Lung (tissue), 12 donors: ENCODE results near the gene NUCB2. TPM values are rescaled to one million over a fixed set of nuclear protein-coding genes. Genes with fewer than 3 reads are reported as not detected.
A peak's percentile ranks its signal among the peaks of the same experiment; 100 is the strongest.

ENCODE experiments used
- ATAC-seq: fragments of 200-7000 bp; cut with Tn5 transposase; one replicate; pipeline ENCODE4 v1.9.1; 2020; ENCODE audit warnings: moderate number of reproducible peaks; ENCODE audit not compliant: insufficient read depth, low FRiP score
- DNase-seq, 3 donors: peaks; one replicate each; pipeline ENCODE4 v3.0.0-alpha.2; 2013 to 2017
- H3K27ac ChIP-seq, 2 donors: one replicate each; pipeline ENCODE4 v1.5.1; 2013; ENCODE audit warnings: mild to moderate bottlenecking in 2 of 2, moderate library complexity in 2 of 2, control low read depth in 1 of 2, inconsistent platforms in 1 of 2, low read depth in 1 of 2, low read length in 1 of 2
- H3K27me3 ChIP-seq, 3 donors: one replicate each; pipeline ENCODE4 v1.5.1; 2013; ENCODE audit warnings: low read length in 2 of 3; ENCODE audit not compliant: control insufficient read depth in 3 of 3, insufficient read depth in 3 of 3
- H3K36me3 ChIP-seq, 4 donors: one replicate each; pipeline ENCODE4 v1.5.1; 2013; ENCODE audit warnings: low read length in 4 of 4, mild to moderate bottlenecking in 1 of 4, moderate library complexity in 1 of 4; ENCODE audit not compliant: control insufficient read depth in 4 of 4, insufficient read depth in 4 of 4
- H3K4me1 ChIP-seq, 5 donors: one replicate each; pipeline ENCODE4 v1.5.1; 2013; ENCODE audit warnings: low read length in 5 of 5, mild to moderate bottlenecking in 2 of 5, moderate library complexity in 1 of 5; ENCODE audit not compliant: control insufficient read depth in 5 of 5, insufficient read depth in 5 of 5
- H3K4me3 ChIP-seq: one replicate; pipeline ENCODE4 v1.5.1; 2013; ENCODE audit warnings: mild to moderate bottlenecking, control low read depth, moderate library complexity
- H3K9ac ChIP-seq, 2 donors: one replicate each; pipeline ENCODE4 v1.5.1; 2013; ENCODE audit warnings: low read length in 2 of 2, control low read depth in 1 of 2; ENCODE audit not compliant: insufficient read depth in 1 of 2
- H3K9me3 ChIP-seq, 4 donors: one replicate each; pipeline ENCODE4 v1.5.1; 2013; ENCODE audit warnings: low read length in 3 of 4, mild to moderate bottlenecking in 1 of 4, moderate library complexity in 1 of 4; ENCODE audit not compliant: control insufficient read depth in 4 of 4, insufficient read depth in 3 of 4
- WGBS, 2 donors: extraction: QIAGEN DNeasy Blood & Tissue Kit; methylation state at CpG; one replicate each; pipeline ENCODE4 v1.1.7; 2013; 5-methylcytosine and 5-hydroxymethylcytosine counted together
- polyA plus RNA-seq, 2 donors: library from polyadenylated mRNA; stranded (reverse); fragments of 200-250 nt; gene quantifications; one replicate each; pipeline ENCODE4 v1.2.1, GENCODE V29; 2013
- total RNA-seq, 2 donors: library from RNA; depleted of rRNA in 1 of 2; stranded (reverse); fragments of >200 nt in 1 of 2; gene quantifications; one replicate each; pipeline ENCODE4 v1.2.1, GENCODE V29; 2014 to 2021
- TF ChIP-seq, protein P1 (sequence below): IDR thresholded peaks from 2 replicates; pipeline ENCODE4 v1.5.1; 2012; ENCODE audit warnings: mild to moderate bottlenecking; ENCODE audit errors: control extremely low read depth, extremely low read depth
- donor health status: control.
- donor health status: control.
- donor health status: Bipolar disorder and iron deficiency.
- donor health status: healthy.
- donor health status: DM: yes; HTN: yes; CAD: no.

The NUCB2 gene
- total and polyA plus RNA-seq, 4 donors, result 73.6 to 136 (median 116) TPM

- Histone ChIP-seq H3K27ac (peak overlapping the region; percentile 81 to 95), H3K9ac (peak overlapping the region; percentile 73 to 89), H3K9me3 (no peaks in the 10 kb centered on the region), H3K4me1 (peaks cover 0 to 8% (median 0%) of the 10 kb centered on the region in 5 donors), H3K4me3 (peak overlapping the region; percentile 95), H3K27me3 (no peaks in the 10 kb centered on the region), H3K36me3 (no peaks in the 10 kb centered on the region)
- TF ChIP-seq, protein P1, sequence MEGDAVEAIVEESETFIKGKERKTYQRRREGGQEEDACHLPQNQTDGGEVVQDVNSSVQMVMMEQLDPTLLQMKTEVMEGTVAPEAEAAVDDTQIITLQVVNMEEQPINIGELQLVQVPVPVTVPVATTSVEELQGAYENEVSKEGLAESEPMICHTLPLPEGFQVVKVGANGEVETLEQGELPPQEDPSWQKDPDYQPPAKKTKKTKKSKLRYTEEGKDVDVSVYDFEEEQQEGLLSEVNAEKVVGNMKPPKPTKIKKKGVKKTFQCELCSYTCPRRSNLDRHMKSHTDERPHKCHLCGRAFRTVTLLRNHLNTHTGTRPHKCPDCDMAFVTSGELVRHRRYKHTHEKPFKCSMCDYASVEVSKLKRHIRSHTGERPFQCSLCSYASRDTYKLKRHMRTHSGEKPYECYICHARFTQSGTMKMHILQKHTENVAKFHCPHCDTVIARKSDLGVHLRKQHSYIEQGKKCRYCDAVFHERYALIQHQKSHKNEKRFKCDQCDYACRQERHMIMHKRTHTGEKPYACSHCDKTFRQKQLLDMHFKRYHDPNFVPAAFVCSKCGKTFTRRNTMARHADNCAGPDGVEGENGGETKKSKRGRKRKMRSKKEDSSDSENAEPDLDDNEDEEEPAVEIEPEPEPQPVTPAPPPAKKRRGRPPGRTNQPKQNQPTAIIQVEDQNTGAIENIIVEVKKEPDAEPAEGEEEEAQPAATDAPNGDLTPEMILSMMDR, result no peak
- ATAC-seq (peak; percentile 24), DNase-seq (peak; percentile 16 to 60 (median 39))
- WGBS, 2 donors, result 0% methylated on average over 17 of the region's 17 CpGs
Observed at GRCh38 chr11:17277024-17277584, 565 bp downstream of the NUCB2 start.

- no peak for ATAC-seq
Observed at GRCh38 chr11:17280494-17281127, 4.1 kb downstream of the NUCB2 start.

DNA sequence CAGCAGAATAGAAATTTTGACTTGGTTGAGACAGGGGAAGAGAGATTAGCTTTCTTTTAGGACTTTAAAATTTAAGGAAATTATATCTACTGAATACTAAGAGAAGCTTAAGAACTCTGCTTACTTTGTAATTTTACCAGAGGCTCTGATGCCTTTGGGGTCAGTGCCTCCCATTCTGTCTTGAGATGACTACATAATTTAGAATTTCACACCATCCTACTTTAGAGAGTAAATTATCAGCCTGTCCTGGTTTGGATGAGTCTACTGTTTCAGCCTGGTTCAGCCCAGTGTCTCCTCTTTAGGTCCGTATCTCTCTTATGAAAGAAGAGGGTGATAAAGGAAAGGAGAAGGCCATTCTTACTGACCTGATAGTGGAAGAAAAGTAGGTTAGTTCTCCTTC is 9.8 kb downstream of the NUCB2 start:
- H3K27me3 ChIP-seq, result no peaks in the 10 kb centered on the region
- ATAC-seq, result no peak
- TF ChIP-seq, protein P1, result no peak
- H3K27ac ChIP-seq, result no peak overlapping the region
- no peak overlapping the region for H3K9ac ChIP-seq
- H3K4me1 ChIP-seq, result no peaks in the 10 kb centered on the region
- no peak for DNase-seq
- no peak overlapping the region for H3K4me3 ChIP-seq
- peaks cover 5 to 24% (median 10%) of the 10 kb centered on the region in 4 donors for H3K36me3 ChIP-seq
- H3K9me3 ChIP-seq, result no peaks in the 10 kb centered on the region
- WGBS, 2 donors, result 88 to 91% methylated on average over 1 of the region's 1 CpG

More at GRCh38 chr11:17280494-17281127, 4.1 kb downstream of the NUCB2 start:
- peaks cover 0 to 8% (median 0%) of the 10 kb centered on the region in 5 donors for H3K4me1 ChIP-seq
- no peaks in the 10 kb centered on the region for H3K9me3 ChIP-seq
- H3K27ac ChIP-seq, result no peak overlapping the region
- WGBS, 2 donors, result 78 to 91% methylated on average over 9 of the region's 9 CpGs
- DNase-seq, result no peak
- no peaks in the 10 kb centered on the region for H3K27me3 ChIP-seq
- H3K36me3 ChIP-seq, result peaks cover 0 to 5% (median 2%) of the 10 kb centered on the region in 4 donors
- TF ChIP-seq, protein P1, result no peak
- no peak overlapping the region for H3K4me3 ChIP-seq
- no peak overlapping the region for H3K9ac ChIP-seq
